AG10803 (cell line): Measurements from ENCODE around the gene OPTC.

Experiments
- DNase-seq: peaks from one replicate; pipeline ENCODE4 v3.0.0; 2010; ENCODE audit warnings: low read depth
- H3K4me3 ChIP-seq: 2 replicates; pipeline ENCODE4 v1.5.1; 2011; ENCODE audit warnings: mild to moderate bottlenecking, low read length, control low read depth
- CTCF ChIP-seq: conservative IDR thresholded peaks from 2 replicates; pipeline ENCODE4 v1.5.1; 2011; ENCODE audit warnings: mild to moderate bottlenecking, low read length, control low read depth, inconsistent platforms

The OPTC gene

GRCh38 chr1:203520315-203520714 lies 26.4 kb downstream of the OPTC start:
- H3K4me3 ChIP-seq, result no peak overlapping the region
- peak; percentile 66 for DNase-seq
- TF ChIP-seq CTCF, result no peak

GRCh38 chr1:203521074-203521794 lies 27.3 kb downstream of the OPTC start:
- no peak for TF ChIP-seq CTCF
- no peak for DNase-seq
- no peak overlapping the region for H3K4me3 ChIP-seq

GRCh38 chr1:203521812-203522211 lies 27.9 kb downstream of the OPTC start:
- DNase-seq, result no peak
- no peak for TF ChIP-seq CTCF
- no peak overlapping the region for H3K4me3 ChIP-seq

GRCh38 chr1:203522237-203522636 lies 28.3 kb downstream of the OPTC start:
- no peak for DNase-seq
- TF ChIP-seq CTCF, result no peak
- no peak overlapping the region for H3K4me3 ChIP-seq

- no peak for DNase-seq
- TF ChIP-seq CTCF, result no peak
- no peak overlapping the region for H3K4me3 ChIP-seq
Observed at GRCh38 chr1:203523667-203524066, 29.7 kb downstream of the OPTC start.

- no peak overlapping the region for H3K4me3 ChIP-seq
- TF ChIP-seq CTCF, result no peak
- no peak for DNase-seq
Observed at GRCh38 chr1:203524152-203524551, 30.2 kb downstream of the OPTC start.

GRCh38 chr1:203524824-203525223 lies 30.9 kb downstream of the OPTC start:
- no peak overlapping the region for H3K4me3 ChIP-seq
- DNase-seq, result no peak
- TF ChIP-seq CTCF, result no peak
